Measurements from ENCODE around the gene TTC9.

Gene TTC9

DNA sequence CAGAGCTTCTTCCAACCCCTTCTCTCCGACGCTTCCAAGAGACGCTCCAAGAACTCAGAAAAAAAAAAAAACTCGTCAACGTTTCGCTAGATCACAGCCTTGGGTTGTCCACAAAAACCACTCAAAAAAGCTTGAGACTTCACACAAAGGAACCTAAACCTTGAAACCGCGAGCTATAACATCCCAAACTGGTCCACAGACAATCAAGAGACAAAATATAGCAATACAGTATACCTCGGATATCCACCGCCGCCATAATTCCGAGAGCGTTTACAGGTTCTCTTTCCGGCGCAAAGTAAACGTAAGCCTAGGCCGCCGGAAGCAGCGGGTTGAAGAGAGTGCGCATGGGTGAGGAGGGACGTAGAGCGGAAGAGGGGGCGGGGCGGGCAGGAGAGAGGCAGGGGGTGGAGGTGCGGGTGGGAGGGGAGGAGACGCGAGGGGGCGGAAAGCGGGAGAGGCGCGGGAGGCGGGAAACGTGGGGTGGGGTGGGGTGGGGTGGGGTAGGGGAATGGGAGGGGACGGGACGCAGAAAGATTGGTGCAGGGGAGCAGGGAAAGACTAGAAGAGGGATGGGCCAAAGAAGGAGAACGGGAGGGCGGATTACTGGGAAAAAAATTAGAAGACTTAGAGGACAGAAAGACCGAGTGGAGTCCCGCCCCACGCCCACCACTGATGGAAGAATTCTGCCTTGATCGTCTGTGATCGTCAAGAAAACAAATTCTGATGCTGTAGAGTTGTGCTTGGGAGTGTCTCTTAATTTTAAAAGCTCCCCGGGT is 41.1 kb upstream of the TTC9 start, which contains the start of gene MED6:
MED6 (minus strand) TSS at position 274 of the 776 bp plus-strand sequence; CDS start at position 256, 18 bp downstream.
- H3K36me3 ChIP-seq (ENCODE audit: control insufficient read depth, insufficient read depth, low read length), result peaks cover 1% of the 10 kb centered on the region
- peak within 1 kb of the TSS; percentile 88 for H2BK15ac ChIP-seq (replicated peaks; ENCODE audit: low read depth)
- WGBS (ENCODE audit: extremely low coverage, insufficient coverage, low lambda C conversion rate), result no CpG with 5 or more reads among the region's 43 CpGs

GRCh38 chr14:70601162-70601561 is 40.6 kb upstream of the TTC9 start:
- peaks cover 30% of the 10 kb centered on the region for H3K79me2 ChIP-seq (ENCODE audit: control insufficient read depth, insufficient read depth, low read length)

More for the DNA sequence above, 41.1 kb upstream of the TTC9 start, which contains the start of gene MED6:
- Histone ChIP-seq H3K18ac (ENCODE audit: low read length) (peak within 1 kb of the TSS; percentile 84), H3K56ac (ENCODE audit: low read length) (peak within 1 kb of the TSS; percentile 96), H2AK5ac (ENCODE audit: low read length) (no peak within 1 kb of the TSS), H4K5ac (ENCODE audit: low read length) (peak within 1 kb of the TSS; percentile 100), H2BK5ac (ENCODE audit: low read length) (no peak within 1 kb of the TSS), H3K9ac (ENCODE audit: low read length) (peak within 1 kb of the TSS; percentile 96), H2BK120ac (ENCODE audit: low read depth, low read length) (peak within 1 kb of the TSS; percentile 82), H3K4ac (ENCODE audit: low read depth, low read length) (peak within 1 kb of the TSS; percentile 81), H3K27me3 (ENCODE audit: insufficient read depth, low read length, poor library complexity) (no peaks in the 10 kb centered on the region), H3K4me1 (ENCODE audit: control insufficient read depth, low read depth, low read length) (no peaks in the 10 kb centered on the region), H3K4me3 (ENCODE audit: low read length) (peak within 1 kb of the TSS; percentile 100), H4K8ac (ENCODE audit: low read depth, low read length) (peak within 1 kb of the TSS; percentile 99), H3K23ac (ENCODE audit: low read length) (no peak within 1 kb of the TSS), H3K79me2 (ENCODE audit: control insufficient read depth, insufficient read depth, low read length) (peaks cover 35% of the 10 kb centered on the region), H3K27ac (ENCODE audit: low read depth, low read length) (no peak within 1 kb of the TSS), H3K79me1 (ENCODE audit: low read length) (peaks cover 4% of the 10 kb centered on the region), H3K4me2 (ENCODE audit: low read length) (peak within 1 kb of the TSS; percentile 93)
- peak; percentile 98 for DNase-seq

DNA sequence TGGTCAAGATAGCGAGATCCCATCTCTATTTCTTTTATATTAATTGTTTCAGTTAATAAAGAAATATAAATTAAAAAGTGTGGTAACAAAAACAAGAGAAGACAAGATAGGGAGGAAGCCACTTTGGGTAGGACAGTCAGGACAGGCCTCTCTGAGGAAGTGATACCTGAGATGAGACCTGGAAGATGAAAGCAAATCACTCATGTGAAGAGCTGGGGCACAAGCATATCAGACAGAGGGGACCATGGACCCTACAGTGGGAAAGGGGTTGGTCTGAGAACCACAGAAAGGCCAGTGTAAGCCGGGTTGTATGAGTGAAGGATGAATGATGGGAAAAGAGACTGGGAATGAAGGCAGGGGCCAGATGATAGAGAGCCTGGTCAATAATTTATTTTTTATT is 39.5 kb upstream of the TTC9 start:
- H3K18ac ChIP-seq (ENCODE audit: low read length), result no peak overlapping the region

More at GRCh38 chr14:70601162-70601561, 40.6 kb upstream of the TTC9 start:
- Histone ChIP-seq H4K8ac (ENCODE audit: low read depth, low read length) (peak overlapping the region; percentile 81), H2BK15ac (replicated peaks; ENCODE audit: low read depth) (peak overlapping the region; percentile 88), H3K27ac (ENCODE audit: low read depth, low read length) (no peak overlapping the region), H3K56ac (ENCODE audit: low read length) (peak overlapping the region; percentile 89), H3K23ac (ENCODE audit: low read length) (no peak overlapping the region), H2BK5ac (ENCODE audit: low read length) (no peak overlapping the region), H3K18ac (ENCODE audit: low read length) (peak overlapping the region; percentile 78), H4K5ac (ENCODE audit: low read length) (peak overlapping the region; percentile 78), H3K4me3 (ENCODE audit: low read length) (peak overlapping the region; percentile 35), H3K27me3 (ENCODE audit: insufficient read depth, low read length, poor library complexity) (no peaks in the 10 kb centered on the region), H2BK120ac (ENCODE audit: low read depth, low read length) (no peak overlapping the region), H3K4me1 (ENCODE audit: control insufficient read depth, low read depth, low read length) (no peaks in the 10 kb centered on the region), H3K79me1 (ENCODE audit: low read length) (peaks cover 3% of the 10 kb centered on the region), H3K9ac (ENCODE audit: low read length) (peak overlapping the region; percentile 81), H3K36me3 (ENCODE audit: control insufficient read depth, insufficient read depth, low read length) (no peaks in the 10 kb centered on the region), H3K4ac (ENCODE audit: low read depth, low read length) (no peak overlapping the region), H2AK5ac (ENCODE audit: low read length) (no peak overlapping the region), H3K4me2 (ENCODE audit: low read length) (peak overlapping the region; percentile 56)
- peak; percentile 45 for DNase-seq
- WGBS (ENCODE audit: extremely low coverage, insufficient coverage, low lambda C conversion rate), result no CpG with 5 or more reads among the region's 3 CpGs

GRCh38 chr14:70611216-70611615 is 30.5 kb upstream of the TTC9 start:
- no peak overlapping the region for H2BK120ac ChIP-seq (ENCODE audit: low read depth, low read length)
- no peak overlapping the region for H3K27ac ChIP-seq (ENCODE audit: low read depth, low read length)
- H3K9ac ChIP-seq (ENCODE audit: low read length), result no peak overlapping the region
- H3K36me3 ChIP-seq (ENCODE audit: control insufficient read depth, insufficient read depth, low read length), result no peaks in the 10 kb centered on the region
- no peak overlapping the region for H2BK5ac ChIP-seq (ENCODE audit: low read length)
- no peak overlapping the region for H3K4ac ChIP-seq (ENCODE audit: low read depth, low read length)
- no CpG with 5 or more reads among the region's 3 CpGs for WGBS (ENCODE audit: extremely low coverage, insufficient coverage, low lambda C conversion rate)
- no peak overlapping the region for H2AK5ac ChIP-seq (ENCODE audit: low read length)
- H3K4me2 ChIP-seq (ENCODE audit: low read length), result no peak overlapping the region
- H3K79me2 ChIP-seq (ENCODE audit: control insufficient read depth, insufficient read depth, low read length), result no peaks in the 10 kb centered on the region
- no peaks in the 10 kb centered on the region for H3K27me3 ChIP-seq (ENCODE audit: insufficient read depth, low read length, poor library complexity)
- H4K8ac ChIP-seq (ENCODE audit: low read depth, low read length), result no peak overlapping the region
- H3K4me3 ChIP-seq (ENCODE audit: low read length), result no peak overlapping the region
- H3K56ac ChIP-seq (ENCODE audit: low read length), result no peak overlapping the region
- H2BK15ac ChIP-seq (replicated peaks; ENCODE audit: low read depth), result no peak overlapping the region
- H3K79me1 ChIP-seq (ENCODE audit: low read length), result no peaks in the 10 kb centered on the region
- no peak overlapping the region for H4K5ac ChIP-seq (ENCODE audit: low read length)
- no peak overlapping the region for H3K23ac ChIP-seq (ENCODE audit: low read length)
- no peaks in the 10 kb centered on the region for H3K4me1 ChIP-seq (ENCODE audit: control insufficient read depth, low read depth, low read length)
- no peak overlapping the region for H3K18ac ChIP-seq (ENCODE audit: low read length)
- DNase-seq, result no peak

More for the DNA sequence above, 39.5 kb upstream of the TTC9 start:
- Histone ChIP-seq H4K5ac (ENCODE audit: low read length) (no peak overlapping the region), H3K9ac (ENCODE audit: low read length) (no peak overlapping the region), H3K23ac (ENCODE audit: low read length) (no peak overlapping the region), H3K4me1 (ENCODE audit: control insufficient read depth, low read depth, low read length) (no peaks in the 10 kb centered on the region), H3K56ac (ENCODE audit: low read length) (no peak overlapping the region), H3K4ac (ENCODE audit: low read depth, low read length) (no peak overlapping the region), H3K4me3 (ENCODE audit: low read length) (no peak overlapping the region), H3K4me2 (ENCODE audit: low read length) (no peak overlapping the region), H2BK5ac (ENCODE audit: low read length) (no peak overlapping the region), H2BK15ac (replicated peaks; ENCODE audit: low read depth) (no peak overlapping the region), H3K27ac (ENCODE audit: low read depth, low read length) (no peak overlapping the region), H3K36me3 (ENCODE audit: control insufficient read depth, insufficient read depth, low read length) (no peaks in the 10 kb centered on the region), H3K79me1 (ENCODE audit: low read length) (peaks cover 1% of the 10 kb centered on the region), H3K79me2 (ENCODE audit: control insufficient read depth, insufficient read depth, low read length) (peaks cover 27% of the 10 kb centered on the region), H2AK5ac (ENCODE audit: low read length) (no peak overlapping the region), H2BK120ac (ENCODE audit: low read depth, low read length) (no peak overlapping the region), H4K8ac (ENCODE audit: low read depth, low read length) (no peak overlapping the region), H3K27me3 (ENCODE audit: insufficient read depth, low read length, poor library complexity) (no peaks in the 10 kb centered on the region)
- no CpG with 5 or more reads among the region's 2 CpGs for WGBS (ENCODE audit: extremely low coverage, insufficient coverage, low lambda C conversion rate)
- no peak for DNase-seq

- 100% methylated on average over 1 of the region's 3 CpGs for WGBS (ENCODE audit: extremely low coverage, insufficient coverage, low lambda C conversion rate)
- H3K18ac ChIP-seq (ENCODE audit: low read length), result no peak overlapping the region
- H3K79me1 ChIP-seq (ENCODE audit: low read length), result no peaks in the 10 kb centered on the region
- H3K36me3 ChIP-seq (ENCODE audit: control insufficient read depth, insufficient read depth, low read length), result no peaks in the 10 kb centered on the region
- no peak overlapping the region for H4K5ac ChIP-seq (ENCODE audit: low read length)
- no peaks in the 10 kb centered on the region for H3K27me3 ChIP-seq (ENCODE audit: insufficient read depth, low read length, poor library complexity)
- no peaks in the 10 kb centered on the region for H3K4me1 ChIP-seq (ENCODE audit: control insufficient read depth, low read depth, low read length)
- no peak overlapping the region for H2BK120ac ChIP-seq (ENCODE audit: low read depth, low read length)
- H3K4ac ChIP-seq (ENCODE audit: low read depth, low read length), result no peak overlapping the region
- no peak overlapping the region for H2BK5ac ChIP-seq (ENCODE audit: low read length)
- no peak overlapping the region for H3K23ac ChIP-seq (ENCODE audit: low read length)
- H2AK5ac ChIP-seq (ENCODE audit: low read length), result no peak overlapping the region
- H3K79me2 ChIP-seq (ENCODE audit: control insufficient read depth, insufficient read depth, low read length), result no peaks in the 10 kb centered on the region
- H3K4me3 ChIP-seq (ENCODE audit: low read length), result no peak overlapping the region
- no peak overlapping the region for H4K8ac ChIP-seq (ENCODE audit: low read depth, low read length)
- no peak overlapping the region for H3K56ac ChIP-seq (ENCODE audit: low read length)
- H3K9ac ChIP-seq (ENCODE audit: low read length), result no peak overlapping the region
- H3K4me2 ChIP-seq (ENCODE audit: low read length), result no peak overlapping the region
- H2BK15ac ChIP-seq (replicated peaks; ENCODE audit: low read depth), result no peak overlapping the region
- H3K27ac ChIP-seq (ENCODE audit: low read depth, low read length), result no peak overlapping the region
- DNase-seq, result no peak
Observed at GRCh38 chr14:70616646-70617045, 25.1 kb upstream of the TTC9 start.

Data from mesendoderm (in vitro differentiated cells).